K562 (cell line): Measurements from ENCODE around the gene CRACR2B. TPM values are rescaled to one million over a fixed set of nuclear protein-coding genes. Genes with fewer than 3 reads are reported as not detected.

ENCODE experiments used
- CXXC5 ChIP-seq: fragments of 250-450 bp; sonication (Bioruptor Pico); IDR thresholded peaks from 2 replicates; pipeline ENCODE4 v1.8.0; 2022; ENCODE audit warnings: inconsistent platforms, mild to moderate bottlenecking, moderate library complexity
- DACH1 ChIP-seq: fragments of 450-650 bp; IDR thresholded peaks from 2 replicates; pipeline ENCODE4 v1.6.1; 2018; ENCODE audit not compliant: partially characterized antibody
- HDAC1 ChIP-seq, 2 experiments: fragments of 450-650 bp; IDR thresholded peaks; 2 replicates each; pipeline ENCODE4 v1.6.1; 2016 to 2017; ENCODE audit warnings: inconsistent platforms in 1 of 2, mild to moderate bottlenecking in 1 of 2, moderate library complexity in 1 of 2
- HOMEZ ChIP-seq: fragments of 250-450 bp; sonication (Bioruptor Pico); IDR thresholded peaks from 2 replicates; pipeline ENCODE4 v1.4.0; 2020; ENCODE audit warnings: mild to moderate bottlenecking, moderate library complexity
- MAZ ChIP-seq, 2 experiments: fragments of 450-650 bp in 1 of 2; sonication (generic) in 1 of 2; formaldehyde crosslinking; IDR thresholded peaks in 1 of 2; conservative IDR thresholded peaks in 1 of 2; 2 replicates each; pipeline versions ENCODE4 v1.4.0 to v1.5.0; 2020; ENCODE audit warnings: mild to moderate bottlenecking in 1 of 2, missing genetic modification reagents in 1 of 2
- MLX ChIP-seq, 2 experiments: fragments of 450-650 bp in 1 of 2; sonication (generic) in 1 of 2; formaldehyde crosslinking; conservative IDR thresholded peaks; 2 replicates each; pipeline versions ENCODE4 v1.4.0 to v1.8.1; 2020 to 2022; ENCODE audit warnings: mild to moderate bottlenecking in 1 of 2, missing genetic modification reagents in 1 of 2
- NKRF ChIP-seq: fragments of 450-650 bp; IDR thresholded peaks from 2 replicates; pipeline ENCODE4 v1.6.1; 2016; ENCODE audit warnings: borderline replicate concordance
- PATZ1 ChIP-seq: fragments of 250-450 bp; sonication (Bioruptor Pico); IDR thresholded peaks from 2 replicates; pipeline ENCODE4 v1.5.0; 2020; ENCODE audit warnings: mild to moderate bottlenecking, borderline replicate concordance
- PHF20 ChIP-seq: fragments of 450-650 bp; IDR thresholded peaks from 2 replicates; pipeline ENCODE4 v1.6.1; 2018; ENCODE audit not compliant: partially characterized antibody
- POLR2G ChIP-seq: fragments of 200-400 bp; formaldehyde crosslinking; IDR thresholded peaks from 2 replicates; pipeline ENCODE4 v1.6.1; 2017; ENCODE audit warnings: low read depth, mild to moderate bottlenecking, antibody characterized with exemption, low read length, moderate library complexity
- RNF2 ChIP-seq: sonication (generic); IDR thresholded peaks from 2 replicates; pipeline ENCODE4 v1.6.1; 2016
- SAFB ChIP-seq: fragments of 200-400 bp; formaldehyde crosslinking; IDR thresholded peaks from 2 replicates; pipeline ENCODE4 v1.6.1; 2017; ENCODE audit warnings: low read depth, low read length, borderline replicate concordance
- SRF ChIP-seq, 2 experiments: fragments of 250-450, 450-650 bp in 1 of 2; sonication (Bioruptor Pico) in 1 of 2; sonication (generic) in 1 of 2; formaldehyde crosslinking; IDR thresholded peaks; 2 replicates each; pipeline versions ENCODE4 v1.5.0 to v1.5.1; 2020 to 2022; ENCODE audit warnings: mild to moderate bottlenecking in 1 of 2, missing genetic modification reagents in 1 of 2
- TFAP4 ChIP-seq: sonication (generic); formaldehyde crosslinking; IDR thresholded peaks from 2 replicates; pipeline ENCODE4 v1.8.0; 2022; ENCODE audit warnings: missing genetic modification reagents, mild to moderate bottlenecking, moderate library complexity, borderline replicate concordance
- ZNF24 ChIP-seq: fragments of 450-650 bp; IDR thresholded peaks from 2 replicates; pipeline ENCODE4 v1.6.1; 2016
- ZNF3 ChIP-seq: fragments of 250-450 bp; sonication (Bioruptor Pico); IDR thresholded peaks from 2 replicates; pipeline ENCODE4 v1.5.0; 2021; ENCODE audit warnings: mild to moderate bottlenecking, moderate library complexity
- polyA plus RNA-seq, 8 experiments: library from polyadenylated mRNA; depleted of rRNA in 4 of 8; stranded (reverse) in 5 of 8; unstranded in 3 of 8; fragments of >200 nt; fragmentation: Nextera tagmentation in 2 of 8; fragmentation: Illumina TruSeq in 1 of 8; extraction: Ambion mirVana in 2 of 8; extraction: Trizol in 1 of 8; gene quantifications; 2 replicates each; pipeline versions ENCODE4 v1.2.1 to v1.2.3, GENCODE V29; 2011 to 2014; ENCODE audit warnings: inconsistent platforms in 1 of 8, missing spikeins in 1 of 8
- total RNA-seq, 7 experiments: library from RNA; depleted of rRNA in 6 of 7; stranded (reverse); fragments of >200 nt in 6 of 7; fragmentation: Illumina TruSeq in 2 of 7; extraction: Trizol in 2 of 7; gene quantifications; 2 replicates each; pipeline versions ENCODE4 v1.2.1 to v1.2.3, GENCODE V29; 2011 to 2021; ENCODE audit warnings: low replicate concordance in 1 of 7
- TF ChIP-seq, protein P1 (sequence below): fragments of 200-800 bp; sonication (Bioruptor generic); IDR thresholded peaks from 2 replicates; pipeline ENCODE4 v1.6.1; 2017; ENCODE audit warnings: missing genetic modification characterization, missing compliant biosample characterization

CRACR2B gene
- total and polyA plus RNA-seq, 9 of the 15 experiments (the other 6 are each of a cell fraction or from before 2014, with no cell fraction given) = 0.10 to 51.0 (median 6.0) TPM

DNA sequence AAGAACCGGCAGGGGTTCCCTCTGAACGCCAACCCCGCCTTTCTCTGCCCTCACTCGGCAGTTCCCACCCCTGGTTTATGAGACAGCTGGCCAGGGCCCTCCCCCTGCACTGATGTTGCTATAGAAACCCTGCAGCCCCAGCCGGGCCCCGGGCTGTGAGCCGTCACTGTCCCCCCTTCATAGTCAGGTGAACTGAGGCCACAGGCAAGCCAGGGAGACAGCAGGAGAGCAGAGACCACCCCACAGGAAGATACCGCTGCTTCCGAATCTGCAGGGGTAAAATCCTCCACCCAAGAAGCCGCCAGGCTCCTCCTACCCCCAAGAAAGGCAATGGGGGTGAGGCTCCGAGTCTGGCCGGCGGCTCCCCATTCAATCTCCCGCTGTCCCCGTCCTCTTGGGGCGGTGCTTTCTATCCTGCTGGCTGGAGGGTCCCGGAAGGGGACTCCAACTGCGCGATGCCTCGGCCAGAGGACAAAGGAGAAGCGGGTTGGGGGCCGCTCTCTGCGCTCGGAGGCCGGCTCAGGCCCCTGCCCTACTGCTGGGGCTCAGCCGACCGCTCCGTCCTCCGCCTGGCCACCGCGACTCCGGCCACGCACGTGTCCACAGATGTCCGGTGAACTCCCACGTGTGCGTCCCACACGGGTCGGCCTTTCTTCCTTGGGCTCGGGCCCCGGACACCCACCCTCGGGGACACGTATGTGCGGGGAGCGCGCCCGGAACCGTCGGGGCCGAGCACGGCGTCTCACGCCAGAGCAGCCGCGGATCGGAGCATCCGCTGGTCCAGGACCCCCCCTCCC is 30.2 kb upstream of the CRACR2B start (continued):
- TF ChIP-seq TFAP4 (peak; percentile 95), NKRF (peak; percentile 90), RNF2 (no peak), PHF20 (no peak), MAZ (CRISPR knock-in tag; conservative IDR thresholded peaks at IDR 0.05 in 1 of 2, IDR thresholded peaks at IDR 0.05 in 1 of 2) (peak; percentile 8 to 32; a peak in 1 of 4 replicates), CXXC5 (CRISPR knock-in tag) (peak; percentile 72), ZNF3 (no peak), HOMEZ (CRISPR knock-in tag) (no peak), ZNF24 (no peak), POLR2G (peak; percentile 68; the same call in 1 of the 2 replicates), DACH1 (peak; percentile 65), SRF (CRISPR knock-in tag; IDR thresholded peaks at IDR 0.05) (peak in 1 of 2 experiments; percentile 65; a peak in 1 of 4 replicates), HDAC1 (IDR thresholded peaks at IDR 0.05) (peak in 1 of 2 experiments; percentile 85; a peak in 2 of 4 replicates), PATZ1 (no peak), MLX (CRISPR knock-in tag; conservative IDR thresholded peaks at IDR 0.05) (0 out of 4 replicates have a peak, but pooled peaks of 1 of the 2 experiments have one; percentile 68), SAFB (no peak)
- TF ChIP-seq, protein P1, sequence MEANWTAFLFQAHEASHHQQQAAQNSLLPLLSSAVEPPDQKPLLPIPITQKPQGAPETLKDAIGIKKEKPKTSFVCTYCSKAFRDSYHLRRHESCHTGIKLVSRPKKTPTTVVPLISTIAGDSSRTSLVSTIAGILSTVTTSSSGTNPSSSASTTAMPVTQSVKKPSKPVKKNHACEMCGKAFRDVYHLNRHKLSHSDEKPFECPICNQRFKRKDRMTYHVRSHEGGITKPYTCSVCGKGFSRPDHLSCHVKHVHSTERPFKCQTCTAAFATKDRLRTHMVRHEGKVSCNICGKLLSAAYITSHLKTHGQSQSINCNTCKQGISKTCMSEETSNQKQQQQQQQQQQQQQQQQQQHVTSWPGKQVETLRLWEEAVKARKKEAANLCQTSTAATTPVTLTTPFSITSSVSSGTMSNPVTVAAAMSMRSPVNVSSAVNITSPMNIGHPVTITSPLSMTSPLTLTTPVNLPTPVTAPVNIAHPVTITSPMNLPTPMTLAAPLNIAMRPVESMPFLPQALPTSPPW (CRISPR knock-in tag) = peak; percentile 71
